Esophagus muscularis mucosa (tissue), 4 donors: ENCODE measurements around the gene NQO2.

Source experiments
- EP300 ChIP-seq: sonication (generic); formaldehyde crosslinking; IDR thresholded peaks from one replicate; pipeline ENCODE4 v1.6.1; 2017; ENCODE audit warnings: antibody characterized with exemption
- POLR2A ChIP-seq: fragments of 450-650 bp; IDR thresholded peaks from one replicate; pipeline ENCODE4 v1.6.1; 2017; ENCODE audit warnings: antibody characterized with exemption, moderate library complexity, mild to moderate bottlenecking, low read depth
- POLR2AphosphoS5 ChIP-seq, 2 donors: sonication (generic); formaldehyde crosslinking; IDR thresholded peaks; one replicate each; pipeline ENCODE4 v1.6.1; 2017; ENCODE audit warnings: antibody characterized with exemption in 2 of 2
- TF ChIP-seq, protein P1 (sequence below), 3 experiments: fragments of 200-600 bp in 2 of 3; fragments of 450-650 bp in 1 of 3; sonication (generic) in 2 of 3; IDR thresholded peaks; one replicate each; pipeline ENCODE4 v1.5.1; 2017 to 2019; ENCODE audit warnings: antibody characterized with exemption in 3 of 3, mild to moderate bottlenecking in 2 of 3, moderate library complexity in 1 of 3

DNA sequence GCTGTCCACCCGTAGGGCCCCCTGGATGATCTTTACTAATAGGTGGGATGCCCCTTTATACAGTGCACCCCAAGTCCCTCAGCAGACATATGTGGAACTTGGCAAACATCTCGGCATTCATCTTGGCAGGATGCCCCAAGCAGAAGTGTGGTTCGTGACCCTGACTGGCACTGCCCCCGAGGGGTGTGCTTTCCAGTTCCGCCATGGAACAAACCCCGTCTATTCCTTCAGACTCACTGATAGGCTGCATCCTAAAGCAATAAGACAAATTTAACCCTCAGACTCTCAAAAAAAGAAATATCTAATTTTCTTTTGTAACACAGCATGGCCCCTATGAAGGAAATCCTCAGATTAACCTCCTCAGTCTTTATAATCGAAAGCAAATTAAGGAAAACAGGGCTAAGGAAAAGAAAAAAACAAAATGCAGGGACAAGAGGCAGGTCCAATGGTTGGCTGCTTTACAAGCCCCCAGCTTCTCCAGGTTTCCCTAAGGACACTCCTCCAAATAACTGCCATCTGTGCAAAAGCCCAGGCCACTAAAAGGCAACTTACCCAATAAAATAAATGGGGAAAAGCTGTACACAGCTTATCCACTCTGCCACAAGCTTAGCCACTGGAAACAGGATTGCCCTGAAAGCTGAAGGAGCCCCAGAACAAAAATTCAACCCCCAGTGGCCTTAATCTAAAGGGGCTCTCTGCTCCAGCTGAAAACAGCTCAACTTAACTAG is 38.1 kb downstream of the NQO2 start:
- TF ChIP-seq, protein P1, sequence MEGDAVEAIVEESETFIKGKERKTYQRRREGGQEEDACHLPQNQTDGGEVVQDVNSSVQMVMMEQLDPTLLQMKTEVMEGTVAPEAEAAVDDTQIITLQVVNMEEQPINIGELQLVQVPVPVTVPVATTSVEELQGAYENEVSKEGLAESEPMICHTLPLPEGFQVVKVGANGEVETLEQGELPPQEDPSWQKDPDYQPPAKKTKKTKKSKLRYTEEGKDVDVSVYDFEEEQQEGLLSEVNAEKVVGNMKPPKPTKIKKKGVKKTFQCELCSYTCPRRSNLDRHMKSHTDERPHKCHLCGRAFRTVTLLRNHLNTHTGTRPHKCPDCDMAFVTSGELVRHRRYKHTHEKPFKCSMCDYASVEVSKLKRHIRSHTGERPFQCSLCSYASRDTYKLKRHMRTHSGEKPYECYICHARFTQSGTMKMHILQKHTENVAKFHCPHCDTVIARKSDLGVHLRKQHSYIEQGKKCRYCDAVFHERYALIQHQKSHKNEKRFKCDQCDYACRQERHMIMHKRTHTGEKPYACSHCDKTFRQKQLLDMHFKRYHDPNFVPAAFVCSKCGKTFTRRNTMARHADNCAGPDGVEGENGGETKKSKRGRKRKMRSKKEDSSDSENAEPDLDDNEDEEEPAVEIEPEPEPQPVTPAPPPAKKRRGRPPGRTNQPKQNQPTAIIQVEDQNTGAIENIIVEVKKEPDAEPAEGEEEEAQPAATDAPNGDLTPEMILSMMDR (IDR thresholded peaks at IDR 0.05), result no peak
- TF ChIP-seq POLR2AphosphoS5 (IDR thresholded peaks at IDR 0.05) (no peak), EP300 (no peak), POLR2A (no peak)
